ENCODE measurements around the gene PAX5. TPM values are rescaled to one million over a fixed set of nuclear protein-coding genes. Genes with fewer than 3 reads are reported as not detected.

PAX5 gene
- total and polyA plus RNA-seq, 2 of the 13 experiments (the other 11 are each of a cell fraction or from before 2014, with no cell fraction given): not detected

- TF ChIP-seq ZNF280B (CRISPR knock-in tag; IDR thresholded peaks at IDR 0.05; ENCODE audit: borderline replicate concordance) (no peak), ZNF121 (CRISPR knock-in tag; IDR thresholded peaks at IDR 0.05) (peak; percentile 67; the same call in 1 of the 2 replicates), ARNT2 (CRISPR knock-in tag; IDR thresholded peaks at IDR 0.05; ENCODE audit: low read depth) (no peak), STAG1 (CRISPR knock-in tag; IDR thresholded peaks at IDR 0.05) (peak; percentile 53)
These were observed 178.4 kb downstream of the PAX5 start (continued) for GRCh38 chr9:36855448-36856315.

GRCh38 chr9:36854751-36855150 lies 179.3 kb downstream of the PAX5 start:
- Histone ChIP-seq H3K79me2 (ENCODE audit: insufficient read depth, low read length) (no peaks in the 10 kb centered on the region), H3K4me1 (ENCODE audit: insufficient read depth, low read length) (peaks cover 23% of the 10 kb centered on the region)
- 58% methylated on average over 6 of the region's 10 CpGs for WGBS (ENCODE audit: low lambda C conversion rate)

More at GRCh38 chr9:36854751-36855150, 179.3 kb downstream of the PAX5 start:
- ChIA-PET POLR2A (no interaction called here), CTCF (ENCODE audit: low intra/inter-chr PET ratio, low total read pairs) (interaction anchor here (1.1 to 1.4 kb wide), 2 partner anchors 18 to 56 kb away, joined by 3 to 5 read pairs; no protein-coding TSS in a partner anchor)
- no peak overlapping the region for H2AFZ ChIP-seq (ENCODE audit: low read length)
- peaks cover 1 to 24% of the 10 kb centered on the region in 2 experiments; a peak in 4 of 5 replicates for H3K27me3 ChIP-seq (ENCODE audit: control insufficient read depth in 1 of 2, insufficient read depth in 2 of 2, low read length in 2 of 2)
- FAIRE-seq (no peak), ATAC-seq (no peak), DNase-seq (ENCODE audit: low spot score) (no peak)
- in situ Hi-C loops (cut with HindIII; ENCODE audit: extremely low pct_ligation_motif_present, low pct_unique_long_range_greater_than_20kb): loop anchor here (5.0 kb wide), 1 partner anchor 52 kb away; no protein-coding TSS in a partner anchor
- no peak overlapping the region for H3K27ac ChIP-seq (ENCODE audit: extremely low read length, insufficient read depth, low read length)
- intact Hi-C loops (cut with micrococcal nuclease; ENCODE audit: unreplicated experiment): loop anchor here (1.0 kb wide), 1 partner anchor 56 kb away; no protein-coding TSS in a partner anchor
- H3K9me3 ChIP-seq (ENCODE audit: low read length): no peaks in the 10 kb centered on the region
- TF ChIP-seq, protein P1, sequence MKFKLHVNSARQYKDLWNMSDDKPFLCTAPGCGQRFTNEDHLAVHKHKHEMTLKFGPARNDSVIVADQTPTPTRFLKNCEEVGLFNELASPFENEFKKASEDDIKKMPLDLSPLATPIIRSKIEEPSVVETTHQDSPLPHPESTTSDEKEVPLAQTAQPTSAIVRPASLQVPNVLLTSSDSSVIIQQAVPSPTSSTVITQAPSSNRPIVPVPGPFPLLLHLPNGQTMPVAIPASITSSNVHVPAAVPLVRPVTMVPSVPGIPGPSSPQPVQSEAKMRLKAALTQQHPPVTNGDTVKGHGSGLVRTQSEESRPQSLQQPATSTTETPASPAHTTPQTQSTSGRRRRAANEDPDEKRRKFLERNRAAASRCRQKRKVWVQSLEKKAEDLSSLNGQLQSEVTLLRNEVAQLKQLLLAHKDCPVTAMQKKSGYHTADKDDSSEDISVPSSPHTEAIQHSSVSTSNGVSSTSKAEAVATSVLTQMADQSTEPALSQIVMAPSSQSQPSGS (CRISPR knock-in tag; IDR thresholded peaks at IDR 0.05): no peak
- no peak for TF ChIP-seq RCOR2 (CRISPR knock-in tag; IDR thresholded peaks at IDR 0.05)
- TF ChIP-seq NCOA5 (CRISPR knock-in tag; IDR thresholded peaks at IDR 0.05): no peak
- TF ChIP-seq THRA (CRISPR knock-in tag; IDR thresholded peaks at IDR 0.05; ENCODE audit: borderline replicate concordance): no peak
- no peak for TF ChIP-seq ZNF335 (CRISPR knock-in tag; IDR thresholded peaks at IDR 0.05)
- H3K4me3 ChIP-seq (replicated peaks in 1 of 3; ENCODE audit: insufficient read depth in 1 of 3, low read depth in 2 of 3, low read length in 3 of 3): no peak overlapping the region
- H4K20me1 ChIP-seq (ENCODE audit: insufficient read depth, low read length): no peaks in the 10 kb centered on the region
- no peaks in the 10 kb centered on the region for H3K36me3 ChIP-seq (replicated peaks in 1 of 2; ENCODE audit: control insufficient read depth in 1 of 2, insufficient read depth in 2 of 2, low read length in 2 of 2)
- no peak overlapping the region for H3K4me2 ChIP-seq (ENCODE audit: low read depth, low read length)
- no peak overlapping the region for H3K9ac ChIP-seq (ENCODE audit: insufficient read depth, low read depth, low read length)
- no TSS peak for BruUV-seq (replicated peaks)

Data from HepG2 (cell line).